ENCODE data around the gene ZFAND2A. TPM values are rescaled to one million over a fixed set of nuclear protein-coding genes. Genes with fewer than 3 reads are reported as not detected.

The ZFAND2A gene
- total RNA-seq, 2 donors from 2014 or later = 10.2 to 16.2 TPM

- Histone ChIP-seq H3K27ac (no peak overlapping the region), H3K4me3 (no peak overlapping the region), H3K4me1 (peaks cover 0 to 5% of the 10 kb centered on the region in 2 donors), H3K9me3 (no peaks in the 10 kb centered on the region), H3K36me3 (no peaks in the 10 kb centered on the region), H3K27me3 (no peaks in the 10 kb centered on the region)
- no peak for DNase-seq (ENCODE audit: low spot score)
- TF ChIP-seq CTCF (IDR thresholded peaks at IDR 0.05) = no peak
Measured at GRCh38 chr7:1110358-1110757, 49.6 kb downstream of the ZFAND2A start.

GRCh38 chr7:1109581-1110310, 50.2 kb downstream of the ZFAND2A start:
- H3K27ac ChIP-seq = no peak overlapping the region
- no peak overlapping the region for H3K4me3 ChIP-seq
- no peak for DNase-seq (ENCODE audit: low spot score)

GRCh38 chr7:1108264-1108920, 51.6 kb downstream of the ZFAND2A start:
- H3K27me3 ChIP-seq = no peaks in the 10 kb centered on the region
- no peak for DNase-seq (ENCODE audit: low spot score)
- H3K4me3 ChIP-seq = no peak overlapping the region
- H3K27ac ChIP-seq = no peak overlapping the region
- TF ChIP-seq CTCF (IDR thresholded peaks at IDR 0.05) = no peak
- no peaks in the 10 kb centered on the region for H3K9me3 ChIP-seq
- H3K36me3 ChIP-seq = no peaks in the 10 kb centered on the region
- peaks cover 0 to 5% of the 10 kb centered on the region in 2 donors for H3K4me1 ChIP-seq

More at GRCh38 chr7:1109581-1110310, 50.2 kb downstream of the ZFAND2A start:
- H3K27me3 ChIP-seq = no peaks in the 10 kb centered on the region
- no peaks in the 10 kb centered on the region for H3K36me3 ChIP-seq
- H3K4me1 ChIP-seq = peaks cover 0 to 5% of the 10 kb centered on the region in 2 donors
- TF ChIP-seq CTCF (IDR thresholded peaks at IDR 0.05) = no peak
- H3K9me3 ChIP-seq = no peaks in the 10 kb centered on the region

GRCh38 chr7:1106793-1107421, 53.1 kb downstream of the ZFAND2A start:
- Histone ChIP-seq H3K27ac (no peak overlapping the region), H3K9me3 (no peaks in the 10 kb centered on the region), H3K4me3 (no peak overlapping the region), H3K4me1 (peaks cover 0 to under 1% of the 10 kb centered on the region in 2 donors), H3K36me3 (no peaks in the 10 kb centered on the region), H3K27me3 (no peaks in the 10 kb centered on the region)
- DNase-seq (ENCODE audit: low spot score) = no peak
- no peak for TF ChIP-seq CTCF (IDR thresholded peaks at IDR 0.05)

GRCh38 chr7:1106063-1106792, 53.8 kb downstream of the ZFAND2A start:
- H3K27ac ChIP-seq = no peak overlapping the region
- no peaks in the 10 kb centered on the region for H3K27me3 ChIP-seq
- no peaks in the 10 kb centered on the region for H3K9me3 ChIP-seq
- no peaks in the 10 kb centered on the region for H3K4me1 ChIP-seq
- H3K4me3 ChIP-seq = no peak overlapping the region
- TF ChIP-seq CTCF (IDR thresholded peaks at IDR 0.05) = no peak
- H3K36me3 ChIP-seq = no peaks in the 10 kb centered on the region
- DNase-seq (ENCODE audit: low spot score) = no peak
